ENCODE measurements around the gene CCDC149. TPM values are rescaled to one million over a fixed set of nuclear protein-coding genes. Genes with fewer than 3 reads are reported as not detected.

CCDC149 gene
- total RNA-seq, 2 experiments from 2014 or later, result not detected

- CTCF ChIA-PET, result no interaction called here
- H3K27me3 Mint-ChIP-seq, result no peaks in the 10 kb centered on the region
Measured at GRCh38 chr4:24845902-24846301, 66.9 kb downstream of the CCDC149 start.

GRCh38 chr4:24845132-24845531, 67.7 kb downstream of the CCDC149 start:
- Mint-ChIP-seq H3K27ac (no peak overlapping the region), H3K4me3 (no peak overlapping the region), H3K9me3 (no peaks in the 10 kb centered on the region), H3K36me3 (no peaks in the 10 kb centered on the region), H3K4me1 (ENCODE audit: low read depth) (no peaks in the 10 kb centered on the region), H3K27me3 (no peaks in the 10 kb centered on the region)
- ChIA-PET POLR2A (no interaction called here), CTCF (no interaction called here)
- intact Hi-C loops (cut with micrococcal nuclease), result no loop called here
- DNase-seq, result no peak

More at GRCh38 chr4:24845902-24846301, 66.9 kb downstream of the CCDC149 start:
- no peak overlapping the region for H3K27ac Mint-ChIP-seq
- DNase-seq, result no peak
- H3K4me3 Mint-ChIP-seq, result no peak overlapping the region
- H3K9me3 Mint-ChIP-seq, result no peaks in the 10 kb centered on the region
- intact Hi-C loops (cut with micrococcal nuclease), result no loop called here
- H3K36me3 Mint-ChIP-seq, result no peaks in the 10 kb centered on the region
- no peaks in the 10 kb centered on the region for H3K4me1 Mint-ChIP-seq (ENCODE audit: low read depth)
- POLR2A ChIA-PET, result no interaction called here

DNA sequence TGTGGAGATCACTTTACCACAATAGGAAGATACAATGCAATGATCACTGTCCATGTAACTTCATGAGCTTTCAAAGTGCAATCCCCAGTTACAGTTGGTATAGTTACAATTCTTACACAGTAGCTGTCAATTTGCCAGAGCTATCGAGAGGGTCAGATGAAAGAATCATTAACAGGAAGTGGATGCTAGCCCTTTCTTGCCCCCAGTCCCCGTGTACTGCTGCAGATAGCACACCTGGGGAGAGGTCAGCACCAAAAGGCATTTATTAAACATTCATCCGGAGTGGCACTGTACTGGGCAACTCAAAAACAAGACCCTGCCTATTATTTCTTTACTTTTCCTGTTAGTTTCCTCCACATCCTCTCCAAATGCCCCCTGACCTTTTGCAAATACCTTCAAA, 69.7 kb downstream of the CCDC149 start:
- DNase-seq, result no peak
- Mint-ChIP-seq H3K27me3 (no peaks in the 10 kb centered on the region), H3K27ac (no peak overlapping the region), H3K36me3 (no peaks in the 10 kb centered on the region), H3K4me3 (no peak overlapping the region), H3K4me1 (ENCODE audit: low read depth) (no peaks in the 10 kb centered on the region), H3K9me3 (no peaks in the 10 kb centered on the region)
- POLR2A ChIA-PET, result no interaction called here
- CTCF ChIA-PET, result no interaction called here
- intact Hi-C loops (cut with micrococcal nuclease), result no loop called here

GRCh38 chr4:24842356-24842755, 70.5 kb downstream of the CCDC149 start:
- no peaks in the 10 kb centered on the region for H3K9me3 Mint-ChIP-seq
- ChIA-PET POLR2A (no interaction called here), CTCF (no interaction called here)
- intact Hi-C loops (cut with micrococcal nuclease), result no loop called here
- H3K4me3 Mint-ChIP-seq, result no peak overlapping the region
- no peak for DNase-seq
- no peak overlapping the region for H3K27ac Mint-ChIP-seq
- no peaks in the 10 kb centered on the region for H3K27me3 Mint-ChIP-seq
- H3K36me3 Mint-ChIP-seq, result no peaks in the 10 kb centered on the region
- H3K4me1 Mint-ChIP-seq (ENCODE audit: low read depth), result no peaks in the 10 kb centered on the region

DNA sequence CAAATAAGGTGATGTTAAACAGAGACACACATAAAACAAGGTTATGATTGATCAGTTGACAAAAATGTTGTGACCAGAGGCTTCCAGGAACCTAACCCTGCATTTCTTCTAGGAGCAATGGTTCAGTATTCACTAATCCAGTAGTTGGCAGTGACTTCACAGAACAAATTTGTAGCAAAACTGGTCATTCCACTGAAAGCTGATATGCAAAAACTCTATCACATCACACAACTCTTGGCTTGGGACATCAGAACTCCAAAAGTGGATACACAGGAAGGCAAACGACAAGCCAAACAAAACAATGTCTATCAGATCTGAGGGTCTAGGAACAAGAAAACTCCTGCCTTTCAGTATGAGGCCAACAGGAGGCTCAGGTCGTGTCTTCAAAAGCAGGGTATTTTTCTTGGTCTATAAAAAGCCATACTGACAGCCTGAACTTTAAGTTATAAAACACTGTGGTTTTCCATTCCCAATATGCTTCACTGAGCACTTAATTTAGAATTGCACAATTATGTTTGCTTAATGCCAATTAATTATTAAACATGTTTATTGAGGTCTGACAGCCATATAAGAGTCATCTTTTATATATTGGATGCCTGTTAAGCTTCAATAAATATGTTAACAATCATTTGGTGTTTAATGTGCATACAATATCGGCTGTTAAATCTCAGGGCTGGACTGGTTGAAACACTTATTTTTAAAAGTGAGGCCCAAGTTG, 71.9 kb downstream of the CCDC149 start:
- no peak for DNase-seq
- H3K27me3 Mint-ChIP-seq, result no peaks in the 10 kb centered on the region
- H3K4me3 Mint-ChIP-seq, result no peak overlapping the region
- ChIA-PET CTCF (no interaction called here), POLR2A (no interaction called here)
- H3K9me3 Mint-ChIP-seq, result no peaks in the 10 kb centered on the region
- H3K36me3 Mint-ChIP-seq, result no peaks in the 10 kb centered on the region
- no peak overlapping the region for H3K27ac Mint-ChIP-seq
- intact Hi-C loops (cut with micrococcal nuclease), result no loop called here
- no peaks in the 10 kb centered on the region for H3K4me1 Mint-ChIP-seq (ENCODE audit: low read depth)

DNA sequence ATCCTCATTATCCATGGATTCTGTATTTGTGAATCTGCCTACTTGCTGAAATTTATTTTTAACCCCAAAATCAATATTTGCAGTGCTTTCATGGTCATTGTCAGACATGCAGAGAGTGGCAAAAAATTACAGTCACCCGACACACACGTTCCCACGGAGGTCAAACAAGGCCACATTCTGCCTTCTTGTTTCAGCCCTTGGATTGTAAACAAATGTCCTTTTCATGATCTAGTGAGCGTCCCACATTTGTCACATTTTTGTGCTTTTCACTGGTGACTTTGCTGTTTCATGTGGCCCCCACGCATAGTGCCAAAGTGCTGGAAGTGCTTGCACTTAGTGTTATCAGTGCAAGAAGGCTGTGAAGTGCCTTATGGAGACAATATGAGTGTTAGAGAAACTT, 72.5 kb downstream of the CCDC149 start:
- Mint-ChIP-seq H3K36me3 (no peaks in the 10 kb centered on the region), H3K27ac (no peak overlapping the region), H3K4me3 (no peak overlapping the region), H3K4me1 (ENCODE audit: low read depth) (no peaks in the 10 kb centered on the region), H3K27me3 (no peaks in the 10 kb centered on the region), H3K9me3 (no peaks in the 10 kb centered on the region)
- CTCF ChIA-PET, result no interaction called here
- intact Hi-C loops (cut with micrococcal nuclease), result no loop called here
- DNase-seq, result no peak
- POLR2A ChIA-PET, result no interaction called here

- intact Hi-C loops (cut with micrococcal nuclease), result no loop called here
- no peaks in the 10 kb centered on the region for H3K27me3 Mint-ChIP-seq
- H3K36me3 Mint-ChIP-seq, result no peaks in the 10 kb centered on the region
- H3K4me3 Mint-ChIP-seq, result no peak overlapping the region
- no peak overlapping the region for H3K27ac Mint-ChIP-seq
- ChIA-PET POLR2A (no interaction called here), CTCF (no interaction called here)
- no peak for DNase-seq
- no peaks in the 10 kb centered on the region for H3K9me3 Mint-ChIP-seq
- H3K4me1 Mint-ChIP-seq (ENCODE audit: low read depth), result no peaks in the 10 kb centered on the region
Measured at GRCh38 chr4:24837781-24838180, 75.1 kb downstream of the CCDC149 start.

DNA sequence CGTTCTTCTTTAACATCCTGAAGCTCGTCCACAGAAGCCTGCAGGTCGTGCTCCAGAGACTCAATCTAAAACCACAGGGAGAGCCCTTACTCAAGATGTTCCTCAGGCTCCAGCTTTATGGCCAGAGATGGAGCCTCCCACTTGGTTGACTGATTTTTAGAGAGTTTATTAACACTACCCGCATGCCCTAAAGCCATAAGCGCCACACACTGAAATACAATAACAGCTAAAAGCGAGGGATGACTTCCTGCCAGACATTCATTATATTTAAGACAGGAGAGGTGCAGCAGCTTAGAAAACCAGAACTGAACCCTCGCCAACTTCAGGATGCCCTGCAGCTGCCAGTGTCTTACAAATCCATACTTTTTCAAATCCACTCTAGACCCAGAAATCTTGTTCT, 75.5 kb downstream of the CCDC149 start:
- CTCF ChIA-PET, result no interaction called here
- Mint-ChIP-seq H3K4me1 (ENCODE audit: low read depth) (no peaks in the 10 kb centered on the region), H3K27me3 (no peaks in the 10 kb centered on the region), H3K9me3 (no peaks in the 10 kb centered on the region), H3K27ac (no peak overlapping the region), H3K4me3 (no peak overlapping the region), H3K36me3 (no peaks in the 10 kb centered on the region)
- intact Hi-C loops (cut with micrococcal nuclease), result no loop called here
- POLR2A ChIA-PET, result no interaction called here
- DNase-seq, result no peak

DNA sequence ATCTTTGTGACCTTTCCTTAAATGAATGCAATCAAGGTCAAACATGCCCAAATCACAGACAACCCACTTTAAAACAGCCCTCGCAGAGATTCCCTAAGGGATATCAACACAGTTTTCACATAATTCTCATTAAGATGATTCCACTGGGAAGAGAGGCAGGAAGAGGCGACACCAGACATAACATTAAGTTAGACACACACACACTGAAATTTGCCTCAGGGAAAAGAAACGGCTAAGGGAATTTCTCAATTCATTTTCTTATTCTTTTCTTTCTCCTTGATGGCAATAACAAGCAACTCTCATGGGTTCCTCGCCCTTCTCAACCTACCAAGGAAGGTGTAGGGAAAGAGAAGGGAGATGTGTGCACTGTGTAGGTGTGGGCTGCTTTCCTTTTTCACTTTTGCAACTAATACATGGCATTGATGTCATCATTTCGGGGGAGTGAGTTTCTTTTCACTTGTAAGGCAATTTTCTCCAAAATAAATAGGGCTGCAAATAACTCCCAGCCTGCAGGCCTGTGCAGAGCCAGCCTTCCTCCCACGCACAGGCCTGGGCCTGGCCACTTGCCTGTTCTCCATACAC, 76.1 kb downstream of the CCDC149 start:
- CTCF ChIA-PET, result no interaction called here
- no peaks in the 10 kb centered on the region for H3K27me3 Mint-ChIP-seq
- POLR2A ChIA-PET, result no interaction called here
- H3K4me3 Mint-ChIP-seq, result no peak overlapping the region
- no peaks in the 10 kb centered on the region for H3K9me3 Mint-ChIP-seq
- DNase-seq, result no peak
- no peaks in the 10 kb centered on the region for H3K4me1 Mint-ChIP-seq (ENCODE audit: low read depth)
- intact Hi-C loops (cut with micrococcal nuclease), result no loop called here
- H3K36me3 Mint-ChIP-seq, result no peaks in the 10 kb centered on the region
- H3K27ac Mint-ChIP-seq, result no peak overlapping the region

DNA sequence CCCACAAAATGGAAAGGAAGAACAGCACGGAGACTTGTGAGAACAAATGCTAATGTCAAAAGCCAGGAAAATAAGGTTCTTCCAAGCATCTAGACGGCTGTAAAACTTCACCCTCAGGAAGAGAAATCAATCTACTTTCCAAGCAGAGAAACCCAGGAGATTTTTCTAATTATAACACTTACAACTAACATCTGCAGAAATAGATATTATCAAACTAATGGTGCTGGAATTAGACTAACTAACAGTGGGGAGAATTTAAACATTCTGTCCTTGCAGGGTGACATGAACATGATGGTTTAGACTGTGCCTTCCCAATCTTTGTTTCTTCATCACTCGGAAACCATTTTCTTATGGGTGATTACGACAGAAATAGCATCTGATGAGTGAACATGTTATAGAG, 77.1 kb downstream of the CCDC149 start:
- Mint-ChIP-seq H3K27ac (no peak overlapping the region), H3K4me3 (no peak overlapping the region), H3K4me1 (ENCODE audit: low read depth) (no peaks in the 10 kb centered on the region), H3K27me3 (no peaks in the 10 kb centered on the region), H3K36me3 (no peaks in the 10 kb centered on the region), H3K9me3 (no peaks in the 10 kb centered on the region)
- DNase-seq, result no peak
- ChIA-PET POLR2A (no interaction called here), CTCF (no interaction called here)
- intact Hi-C loops (cut with micrococcal nuclease), result no loop called here

- ChIA-PET CTCF (no interaction called here), POLR2A (no interaction called here)
- DNase-seq, result no peak
- Mint-ChIP-seq H3K4me3 (no peak overlapping the region), H3K4me1 (ENCODE audit: low read depth) (no peaks in the 10 kb centered on the region), H3K36me3 (no peaks in the 10 kb centered on the region), H3K27ac (no peak overlapping the region), H3K9me3 (no peaks in the 10 kb centered on the region), H3K27me3 (no peaks in the 10 kb centered on the region)
- intact Hi-C loops (cut with micrococcal nuclease), result no loop called here
Measured at GRCh38 chr4:24831637-24832036, 81.2 kb downstream of the CCDC149 start.

DNA sequence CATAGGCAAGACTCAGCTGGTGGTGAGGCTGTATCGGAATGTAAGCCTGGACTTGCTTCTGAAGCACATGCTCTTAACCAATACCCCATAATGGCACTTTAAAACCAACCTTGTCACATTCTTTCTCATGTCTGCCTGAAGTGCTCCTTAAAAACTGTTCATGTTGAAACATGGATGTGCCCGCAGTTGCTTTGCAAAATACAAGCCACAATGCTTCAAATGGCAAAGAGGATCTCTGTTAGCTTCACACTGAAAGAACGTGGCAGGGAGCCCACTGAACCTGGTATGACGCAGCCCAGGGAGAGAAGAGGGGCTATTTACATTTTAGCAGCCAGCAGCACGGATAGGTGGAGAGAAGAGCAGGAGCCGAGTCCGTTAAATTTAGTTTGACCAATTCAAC, 88.1 kb downstream of the CCDC149 start:
- Mint-ChIP-seq H3K9me3 (no peaks in the 10 kb centered on the region), H3K27ac (no peak overlapping the region), H3K4me1 (ENCODE audit: low read depth) (no peaks in the 10 kb centered on the region), H3K27me3 (no peaks in the 10 kb centered on the region), H3K36me3 (no peaks in the 10 kb centered on the region), H3K4me3 (no peak overlapping the region)
- DNase-seq, result no peak
- POLR2A ChIA-PET, result no interaction called here
- intact Hi-C loops (cut with micrococcal nuclease), result no loop called here
- CTCF ChIA-PET, result no interaction called here

GRCh38 chr4:24820541-24820940, 92.3 kb downstream of the CCDC149 start:
- intact Hi-C loops (cut with micrococcal nuclease), result no loop called here
- POLR2A ChIA-PET, result no interaction called here
- Mint-ChIP-seq H3K27ac (no peak overlapping the region), H3K9me3 (no peaks in the 10 kb centered on the region), H3K4me3 (no peak overlapping the region), H3K4me1 (ENCODE audit: low read depth) (no peaks in the 10 kb centered on the region), H3K27me3 (no peaks in the 10 kb centered on the region), H3K36me3 (no peaks in the 10 kb centered on the region)
- DNase-seq, result no peak
- CTCF ChIA-PET, result no interaction called here
